Activated CD4-positive, alpha-beta T cell treated with anti-CD3 and anti-CD28 coated beads, Interleukin-2, Interleukin-6, amounts not matched to agents 100 ng/mL and 50 ng/mL, durations not matched to agents 16 hours and 8 hours (primary cell): ENCODE measurements around the gene FAM222B.
"Not testable (repeated sequence)": the region's sequence is repeated elsewhere in the genome, so short reads cannot be mapped to it uniquely, and the experiment has no call there.

ENCODE experiments used
- DNase-seq: peaks from one replicate; pipeline ENCODE4 v3.0.0-alpha.2; 2020

FAM222B gene

GRCh38 chr17:28725660-28726225 lies 116.8 kb downstream of the FAM222B start:
- peak; percentile 83 for DNase-seq

GRCh38 chr17:28725166-28725659 lies 117.4 kb downstream of the FAM222B start:
- DNase-seq: peak; percentile 56

GRCh38 chr17:28724500-28725165 lies 118.0 kb downstream of the FAM222B start:
- DNase-seq: no peak

- DNase-seq: not testable (repeated sequence)
Observed at GRCh38 chr17:28723836-28724499, 118.6 kb downstream of the FAM222B start.

GRCh38 chr17:28723159-28723835 lies 119.3 kb downstream of the FAM222B start:
- no peak for DNase-seq

- no peak for DNase-seq
Observed at GRCh38 chr17:28722417-28723158, 120.0 kb downstream of the FAM222B start.

- not testable (repeated sequence) for DNase-seq
Observed at GRCh38 chr17:28720997-28721329, 121.6 kb downstream of the FAM222B start.

- peak; percentile 65 for DNase-seq
Observed at GRCh38 chr17:28720247-28720996, 122.2 kb downstream of the FAM222B start.

- DNase-seq: no peak
Observed at GRCh38 chr17:28719021-28719433, 123.6 kb downstream of the FAM222B start.

- DNase-seq: no peak
Observed at GRCh38 chr17:28718333-28719020, 124.1 kb downstream of the FAM222B start.

GRCh38 chr17:28717578-28718332 lies 124.8 kb downstream of the FAM222B start, which contains the start of gene RAB34:
RAB34 (minus strand) TSS chr17:28717868; CDS start chr17:28717266, 602 bp downstream.
- no peak for DNase-seq

GRCh38 chr17:28716740-28717577 lies 125.6 kb downstream of the FAM222B start:
- DNase-seq: no peak

- DNase-seq: no peak
Observed at GRCh38 chr17:28715217-28715616, 127.4 kb downstream of the FAM222B start.

GRCh38 chr17:28714281-28714680 lies 128.3 kb downstream of the FAM222B start:
- DNase-seq: no peak

GRCh38 chr17:28712705-28713415 lies 129.7 kb downstream of the FAM222B start:
- DNase-seq: no peak

GRCh38 chr17:28712032-28712704 lies 130.4 kb downstream of the FAM222B start:
- DNase-seq: peak; percentile 68

GRCh38 chr17:28711723-28712031 lies 130.9 kb downstream of the FAM222B start, which contains the start of gene PROCA1:
PROCA1 (minus strand) TSS chr17:28711888; CDS start chr17:28711660, 228 bp downstream.
- no peak for DNase-seq
